Nephron (organoid): ENCODE results near the gene PDLIM5.

Source experiments
- H3K27ac Mint-ChIP-seq, 3 experiments: 2 replicates each; pipeline ENCODE4 v1.8.0; 2020; ENCODE audit warnings: mixed read lengths in 3 of 3, mild to moderate bottlenecking in 2 of 3, moderate library complexity in 1 of 3
- H3K27me3 Mint-ChIP-seq: 2 replicates; pipeline ENCODE4 v1.8.0; 2021; ENCODE audit warnings: low read depth, mild to moderate bottlenecking, moderate library complexity, mixed read lengths
- H3K36me3 Mint-ChIP-seq: 2 replicates; pipeline ENCODE4 v1.8.0; 2020; ENCODE audit warnings: low read depth, mixed read lengths
- H3K4me1 Mint-ChIP-seq: 2 replicates; pipeline ENCODE4 v1.8.0; 2020; ENCODE audit warnings: mixed read lengths
- H3K4me3 Mint-ChIP-seq, 3 experiments: 2 replicates each; pipeline ENCODE4 v1.8.0; 2020; ENCODE audit warnings: mild to moderate bottlenecking in 3 of 3, mixed read lengths in 3 of 3, moderate library complexity in 2 of 3
- H3K9me3 Mint-ChIP-seq: 2 replicates; pipeline ENCODE4 v1.8.0; 2020; ENCODE audit warnings: mixed read lengths
- TF ChIP-seq, protein P1 (sequence below), 3 experiments: fragments of 200-600 bp; sonication (generic); IDR thresholded peaks; one replicate each; pipeline ENCODE4 v1.5.0; 2021; ENCODE audit warnings: antibody characterized with exemption in 3 of 3; ENCODE audit not compliant: unreplicated experiment in 3 of 3

PDLIM5 gene

DNA sequence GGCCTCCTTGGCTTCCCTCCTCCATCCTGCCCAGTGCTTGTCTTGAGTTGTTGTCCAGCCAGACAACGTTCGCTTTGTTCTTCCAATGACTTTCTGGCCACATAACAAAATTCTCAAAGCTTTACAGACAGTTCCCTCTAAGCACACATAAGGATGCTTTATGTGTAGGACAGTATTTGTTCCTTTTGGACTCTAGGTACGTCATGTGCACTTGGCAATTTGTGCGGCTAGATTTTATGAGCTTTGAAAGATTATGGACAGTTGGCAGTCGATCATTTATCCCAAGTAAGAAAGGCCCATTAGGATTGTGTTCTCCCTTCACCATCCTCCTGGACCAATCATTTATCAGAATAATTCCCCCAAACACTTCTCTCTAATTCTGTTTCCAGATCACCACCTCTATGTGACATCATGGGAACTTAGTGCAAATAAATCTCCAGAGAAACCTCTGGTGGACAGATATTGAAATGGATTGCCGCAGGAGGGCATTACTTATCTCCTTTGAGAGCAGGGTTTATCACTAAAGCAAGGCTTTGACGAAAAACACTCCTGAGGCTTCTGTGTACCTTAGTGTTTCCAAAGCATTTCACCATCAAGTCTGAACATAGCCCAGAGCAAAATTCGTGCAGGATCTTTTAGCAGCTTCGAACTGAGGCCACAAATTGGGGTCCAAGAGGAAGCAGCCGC is 228.6 kb downstream of the PDLIM5 start:
- H3K27me3 Mint-ChIP-seq, result no peaks in the 10 kb centered on the region
- peaks cover 2% of the 10 kb centered on the region for H3K9me3 Mint-ChIP-seq
- no peaks in the 10 kb centered on the region for H3K36me3 Mint-ChIP-seq
- H3K4me3 Mint-ChIP-seq, result no peak overlapping the region
- H3K4me1 Mint-ChIP-seq, result peaks cover 14% of the 10 kb centered on the region
- TF ChIP-seq, protein P1, sequence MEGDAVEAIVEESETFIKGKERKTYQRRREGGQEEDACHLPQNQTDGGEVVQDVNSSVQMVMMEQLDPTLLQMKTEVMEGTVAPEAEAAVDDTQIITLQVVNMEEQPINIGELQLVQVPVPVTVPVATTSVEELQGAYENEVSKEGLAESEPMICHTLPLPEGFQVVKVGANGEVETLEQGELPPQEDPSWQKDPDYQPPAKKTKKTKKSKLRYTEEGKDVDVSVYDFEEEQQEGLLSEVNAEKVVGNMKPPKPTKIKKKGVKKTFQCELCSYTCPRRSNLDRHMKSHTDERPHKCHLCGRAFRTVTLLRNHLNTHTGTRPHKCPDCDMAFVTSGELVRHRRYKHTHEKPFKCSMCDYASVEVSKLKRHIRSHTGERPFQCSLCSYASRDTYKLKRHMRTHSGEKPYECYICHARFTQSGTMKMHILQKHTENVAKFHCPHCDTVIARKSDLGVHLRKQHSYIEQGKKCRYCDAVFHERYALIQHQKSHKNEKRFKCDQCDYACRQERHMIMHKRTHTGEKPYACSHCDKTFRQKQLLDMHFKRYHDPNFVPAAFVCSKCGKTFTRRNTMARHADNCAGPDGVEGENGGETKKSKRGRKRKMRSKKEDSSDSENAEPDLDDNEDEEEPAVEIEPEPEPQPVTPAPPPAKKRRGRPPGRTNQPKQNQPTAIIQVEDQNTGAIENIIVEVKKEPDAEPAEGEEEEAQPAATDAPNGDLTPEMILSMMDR (IDR thresholded peaks at IDR 0.05; ENCODE audit: unreplicated experiment in 3 of 3), result no peak
- H3K27ac Mint-ChIP-seq, result no peak overlapping the region

DNA sequence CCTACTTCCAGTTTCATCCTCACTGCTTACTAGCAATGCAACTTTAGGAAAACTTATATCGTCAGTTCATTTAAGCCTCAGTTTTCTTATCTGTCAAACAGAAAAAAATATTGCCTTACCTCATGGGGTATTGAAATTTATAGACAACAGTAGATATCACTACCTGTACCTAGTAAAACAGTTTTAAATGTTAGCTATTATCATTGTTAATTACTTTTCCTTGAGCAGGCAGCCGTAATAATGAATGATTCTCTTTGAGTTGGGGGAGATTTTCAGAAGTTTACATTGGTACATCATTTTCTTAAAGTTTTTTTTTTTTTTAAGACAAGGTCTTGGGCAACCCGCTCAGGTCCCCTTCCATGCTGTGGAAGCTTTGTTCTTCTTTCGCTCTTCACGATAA is 234.3 kb downstream of the PDLIM5 start:
- TF ChIP-seq, protein P1 (IDR thresholded peaks at IDR 0.05; ENCODE audit: unreplicated experiment in 3 of 3), result no peak
- H3K36me3 Mint-ChIP-seq, result no peaks in the 10 kb centered on the region
- H3K4me1 Mint-ChIP-seq, result no peaks in the 10 kb centered on the region
- no peaks in the 10 kb centered on the region for H3K27me3 Mint-ChIP-seq
- H3K9me3 Mint-ChIP-seq, result no peaks in the 10 kb centered on the region
- H3K27ac Mint-ChIP-seq, result no peak overlapping the region
- H3K4me3 Mint-ChIP-seq, result no peak overlapping the region

DNA sequence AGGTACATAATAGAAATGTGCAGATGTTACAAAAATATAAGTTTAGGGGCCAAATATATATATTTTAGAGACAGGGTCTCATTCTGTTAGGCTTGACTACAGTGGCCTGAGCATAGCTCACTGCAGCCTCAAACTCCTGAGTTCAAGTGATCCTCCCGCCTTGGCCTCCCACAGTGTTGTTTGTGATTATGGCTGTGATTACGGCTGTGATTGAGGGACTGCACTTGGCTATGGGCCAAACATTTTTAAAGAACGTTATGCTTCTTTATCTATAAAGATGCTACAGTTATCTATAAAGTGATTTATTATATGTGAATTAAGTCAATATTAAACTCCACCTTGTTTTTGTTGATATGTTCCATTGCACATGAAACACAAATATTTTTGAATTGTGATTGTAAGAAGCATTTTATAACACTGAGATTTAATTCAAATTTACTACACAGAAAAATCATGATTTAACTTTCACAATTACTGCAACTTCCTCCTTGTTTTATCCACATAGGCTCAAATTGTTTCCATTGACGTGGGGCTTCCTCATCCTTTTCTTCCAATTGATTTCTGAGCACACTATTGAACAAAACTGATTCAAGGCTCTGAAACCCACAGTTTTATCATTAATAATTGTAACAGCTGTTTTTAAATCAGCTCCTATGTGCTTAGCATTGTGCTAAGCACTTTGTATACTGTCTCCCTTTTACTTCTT is 237.6 kb downstream of the PDLIM5 start:
- TF ChIP-seq, protein P1 (IDR thresholded peaks at IDR 0.05; ENCODE audit: unreplicated experiment in 3 of 3), result no peak
- H3K4me3 Mint-ChIP-seq, result no peak overlapping the region
- no peaks in the 10 kb centered on the region for H3K4me1 Mint-ChIP-seq
- no peaks in the 10 kb centered on the region for H3K27me3 Mint-ChIP-seq
- H3K36me3 Mint-ChIP-seq, result no peaks in the 10 kb centered on the region
- no peaks in the 10 kb centered on the region for H3K9me3 Mint-ChIP-seq
- H3K27ac Mint-ChIP-seq, result no peak overlapping the region

DNA sequence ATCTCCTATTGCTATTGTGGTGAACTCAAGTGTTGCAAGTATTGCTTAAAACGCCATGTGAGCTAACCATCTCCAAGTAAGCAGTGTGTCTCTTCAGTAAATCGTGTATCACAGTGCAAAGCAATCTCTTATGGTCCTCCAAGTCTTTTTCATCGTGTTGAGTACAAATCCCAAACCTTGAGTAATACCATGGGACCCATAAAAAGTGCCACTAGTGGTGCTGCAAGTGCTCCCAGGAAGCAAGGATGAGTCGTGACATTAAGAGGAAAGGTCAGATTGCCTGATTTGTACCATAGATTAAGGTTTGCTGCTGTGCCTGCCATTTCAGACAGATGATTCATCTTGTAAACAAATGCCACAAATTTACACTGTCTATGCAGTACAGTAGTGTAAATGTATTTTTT is 239.1 kb downstream of the PDLIM5 start:
- H3K27ac Mint-ChIP-seq, result no peak overlapping the region
- no peaks in the 10 kb centered on the region for H3K9me3 Mint-ChIP-seq
- H3K36me3 Mint-ChIP-seq, result no peaks in the 10 kb centered on the region
- H3K27me3 Mint-ChIP-seq, result no peaks in the 10 kb centered on the region
- no peak overlapping the region for H3K4me3 Mint-ChIP-seq
- TF ChIP-seq, protein P1 (IDR thresholded peaks at IDR 0.05; ENCODE audit: unreplicated experiment in 3 of 3), result no peak
- no peaks in the 10 kb centered on the region for H3K4me1 Mint-ChIP-seq

DNA sequence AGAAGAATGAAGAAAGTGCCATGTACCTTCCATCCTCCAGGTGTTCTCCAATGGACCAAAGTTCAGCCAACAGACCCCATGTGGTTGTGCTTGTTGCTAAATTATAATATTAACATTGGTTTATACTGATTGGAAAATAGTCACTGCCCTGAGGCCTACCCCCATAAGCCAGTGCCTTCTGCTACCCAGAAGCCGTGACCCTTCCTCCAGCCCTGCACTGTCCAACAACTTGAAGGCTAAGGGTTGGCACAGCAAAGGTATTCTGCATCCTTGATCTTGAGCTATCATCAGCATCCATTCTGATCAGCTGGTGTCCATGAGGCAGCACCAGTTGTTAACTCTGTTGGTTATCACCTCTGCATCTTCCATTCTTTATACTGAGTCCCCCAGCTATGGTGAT is 239.8 kb downstream of the PDLIM5 start:
- Mint-ChIP-seq H3K4me3 (no peak overlapping the region), H3K27ac (no peak overlapping the region), H3K36me3 (no peaks in the 10 kb centered on the region), H3K27me3 (no peaks in the 10 kb centered on the region), H3K4me1 (no peaks in the 10 kb centered on the region), H3K9me3 (no peaks in the 10 kb centered on the region)
- TF ChIP-seq, protein P1 (IDR thresholded peaks at IDR 0.05; ENCODE audit: unreplicated experiment in 3 of 3), result no peak

DNA sequence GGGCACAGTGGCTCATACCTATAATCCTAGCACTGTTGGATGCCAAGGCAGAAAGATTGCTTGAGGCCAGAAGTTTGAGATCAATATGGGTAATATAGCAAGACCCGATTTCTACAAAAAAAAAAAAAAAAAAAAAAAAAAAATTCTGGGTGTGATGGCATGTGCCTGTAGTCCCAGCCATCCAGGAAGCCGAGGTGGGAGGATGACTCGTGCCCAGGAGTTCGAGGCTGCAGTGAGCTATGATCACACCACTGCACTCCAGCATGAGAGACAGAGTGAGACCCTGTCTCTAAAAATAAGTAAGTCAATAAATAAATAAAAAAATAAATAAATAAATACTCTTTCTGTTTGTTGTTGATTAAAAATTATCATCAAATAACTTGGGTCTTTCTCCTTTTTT is 243.6 kb downstream of the PDLIM5 start:
- Mint-ChIP-seq H3K36me3 (no peaks in the 10 kb centered on the region), H3K4me3 (no peak overlapping the region), H3K9me3 (no peaks in the 10 kb centered on the region), H3K4me1 (no peaks in the 10 kb centered on the region), H3K27ac (no peak overlapping the region), H3K27me3 (peaks cover under 1% of the 10 kb centered on the region)
- TF ChIP-seq, protein P1 (IDR thresholded peaks at IDR 0.05; ENCODE audit: unreplicated experiment in 3 of 3), result no peak
